DMS114 treated with DMSO at 0.1 percent for 48 hours (cell line): ENCODE results near the gene ZNF211.

Source experiments
- DNase-seq: peaks from one replicate; lab custom pipeline; 2025; ENCODE audit not compliant: unreplicated experiment; lab: John Stamatoyannopoulos, UW

The ZNF211 gene

GRCh38 chr19:57632987-57633831 lies at the start of gene ZNF211:
Gene ZNF211, plus strand, starts transcription at chr19:57633168. Its CDS starts 179 bp downstream, at chr19:57633347.
- DNase-seq, result peak; percentile 95

- peak; percentile 88 for DNase-seq
These were observed 49.2 kb upstream of the ZNF211 start, which contains the start of gene ZIK1 for GRCh38 chr19:57583521-57584416. Gene ZIK1, plus strand, starts transcription at chr19:57584145. Its CDS starts 212 bp downstream, at chr19:57584357.

GRCh38 chr19:57587529-57587928 lies 45.4 kb upstream of the ZNF211 start:
- DNase-seq, result no peak

GRCh38 chr19:57599377-57599760 lies 33.6 kb upstream of the ZNF211 start:
- no peak for DNase-seq

- DNase-seq, result peak; percentile 76
These were observed 33.1 kb upstream of the ZNF211 start, which contains the start of gene ZNF530 for GRCh38 chr19:57599761-57600383. Gene ZNF530, plus strand, starts transcription at chr19:57599885. Its CDS starts 4,461 bp downstream, at chr19:57604346.

- DNase-seq, result no peak
These were observed 26.0 kb upstream of the ZNF211 start for GRCh38 chr19:57606931-57607330.

- no peak for DNase-seq
These were observed 21.9 kb upstream of the ZNF211 start for GRCh38 chr19:57611113-57611512.

- DNase-seq, result peak; percentile 87
These were observed 18.8 kb upstream of the ZNF211 start, which contains the start of gene ZNF134 for GRCh38 chr19:57613941-57614743. Gene ZNF134, plus strand, starts transcription at chr19:57614242. Its CDS starts 5,227 bp downstream, at chr19:57619469.

- DNase-seq, result no peak
These were observed 17.6 kb upstream of the ZNF211 start for GRCh38 chr19:57615346-57615745.

- DNase-seq, result no peak
These were observed 12.2 kb upstream of the ZNF211 start for GRCh38 chr19:57620673-57621348.

- no peak for DNase-seq
These were observed 9.9 kb upstream of the ZNF211 start for GRCh38 chr19:57623091-57623490.

- DNase-seq, result no peak
These were observed 814 bp downstream of the ZNF211 start for GRCh38 chr19:57633832-57634131.

GRCh38 chr19:57637379-57637778 lies 4.4 kb downstream of the ZNF211 start:
- DNase-seq, result no peak

GRCh38 chr19:57641715-57642234 lies 8.8 kb downstream of the ZNF211 start:
- no peak for DNase-seq

- no peak for DNase-seq
These were observed 9.6 kb downstream of the ZNF211 start for GRCh38 chr19:57642396-57643046.

- no peak for DNase-seq
These were observed 10.8 kb downstream of the ZNF211 start for GRCh38 chr19:57643734-57644133.

GRCh38 chr19:57648331-57649003 lies 15.5 kb downstream of the ZNF211 start:
- DNase-seq, result no peak

- no peak for DNase-seq
These were observed 18.7 kb downstream of the ZNF211 start for GRCh38 chr19:57651654-57651996.

GRCh38 chr19:57653689-57654088 lies 20.7 kb downstream of the ZNF211 start:
- DNase-seq, result no peak
